Stimulated activated CD4-positive, alpha-beta T cell treated with anti-CD3 and anti-CD28 coated beads, Interleukin-15, amount 100 ng/mL, for 24 hours (primary cell): ENCODE data around the gene OXSR1.
"Not testable (repeated sequence)": the region's sequence is repeated elsewhere in the genome, so short reads cannot be mapped to it uniquely, and the experiment has no call there.

Experiments
- DNase-seq: peaks from one replicate; pipeline ENCODE4 v3.0.0-alpha.2; 2020

Gene OXSR1

DNA sequence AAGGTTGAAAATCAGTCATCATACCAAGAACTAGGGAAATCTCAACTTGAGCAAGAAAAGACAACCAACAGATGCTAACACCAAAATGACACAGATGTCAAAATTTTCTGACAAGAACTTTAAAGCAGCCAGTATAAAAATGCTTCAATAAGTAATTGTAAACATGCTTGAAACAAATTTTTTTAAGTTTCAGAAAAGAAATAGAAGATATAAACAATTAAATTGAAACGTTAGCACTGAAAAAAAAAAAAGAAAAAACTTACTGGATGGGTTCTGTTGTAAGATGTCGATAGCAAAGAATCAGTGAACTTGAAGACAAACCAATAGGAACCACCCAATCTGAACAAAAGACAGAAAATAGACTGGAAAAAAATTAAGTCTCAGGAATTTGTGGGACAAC, 18.8 kb upstream of the OXSR1 start:
- no peak for DNase-seq

DNA sequence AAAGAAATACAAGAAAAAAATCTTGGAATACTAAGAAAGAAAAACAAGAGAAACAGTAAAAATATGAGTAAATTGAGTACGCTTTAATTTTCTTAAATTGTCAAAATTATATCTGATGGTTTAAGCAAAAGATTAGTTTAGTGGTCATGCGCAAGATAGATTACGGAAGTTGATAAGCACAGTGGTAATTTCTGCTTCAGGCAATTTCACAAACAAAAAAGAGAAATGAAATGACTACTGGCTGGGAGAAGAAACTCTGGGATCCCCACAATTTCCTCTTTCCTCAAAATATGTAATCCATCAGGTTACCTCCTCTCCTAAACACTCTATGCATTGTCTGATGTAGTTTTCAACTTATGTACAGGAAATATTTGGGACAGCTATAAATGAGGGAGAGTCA, 17.9 kb upstream of the OXSR1 start:
- DNase-seq, result no peak

DNA sequence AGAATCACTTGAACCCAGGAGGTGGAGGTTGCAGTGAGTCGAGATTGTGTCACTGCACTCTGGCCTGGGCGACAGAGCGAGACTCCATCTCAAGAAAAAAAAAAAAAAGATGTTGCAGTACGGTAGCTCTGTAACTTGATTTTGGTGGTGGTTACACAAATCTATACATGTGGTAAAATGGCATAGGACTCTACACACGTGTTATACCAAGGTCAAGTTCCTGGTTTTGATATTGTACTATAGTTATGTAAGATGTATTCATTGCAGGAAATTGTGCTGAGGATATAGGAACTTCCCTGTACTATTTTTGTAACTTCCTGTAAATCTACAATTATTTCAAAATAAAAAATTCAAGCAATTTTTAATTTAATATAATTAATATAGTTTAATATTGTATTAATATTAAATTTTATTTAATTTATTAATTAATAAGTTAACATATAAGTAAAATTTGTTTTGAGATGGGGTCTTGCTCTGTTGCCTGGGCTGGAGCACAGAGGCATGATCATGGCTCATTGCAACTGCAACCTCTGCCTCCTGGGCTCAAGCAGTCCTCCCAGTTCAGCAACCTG, 16.9 kb upstream of the OXSR1 start:
- DNase-seq, result no peak

DNA sequence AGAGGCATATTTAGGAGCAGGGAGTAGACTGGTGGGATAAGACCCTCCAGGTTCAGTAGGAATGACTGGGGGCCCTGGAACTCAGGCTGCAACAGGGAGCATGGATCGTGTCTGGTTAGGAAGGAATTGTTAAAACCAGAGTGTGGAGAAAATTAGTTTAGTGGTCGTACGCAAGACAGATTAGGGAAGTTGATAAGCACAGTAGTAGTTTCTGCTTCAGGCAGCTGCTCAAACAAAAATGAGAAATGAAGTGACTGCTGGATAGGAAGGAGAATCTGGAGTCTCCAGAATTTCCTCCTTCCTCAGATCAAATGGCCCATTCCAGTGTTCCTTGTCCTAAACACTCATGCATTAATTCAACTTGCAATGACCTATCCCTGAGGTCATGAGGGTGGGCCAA, 15.6 kb upstream of the OXSR1 start:
- no peak for DNase-seq

DNA sequence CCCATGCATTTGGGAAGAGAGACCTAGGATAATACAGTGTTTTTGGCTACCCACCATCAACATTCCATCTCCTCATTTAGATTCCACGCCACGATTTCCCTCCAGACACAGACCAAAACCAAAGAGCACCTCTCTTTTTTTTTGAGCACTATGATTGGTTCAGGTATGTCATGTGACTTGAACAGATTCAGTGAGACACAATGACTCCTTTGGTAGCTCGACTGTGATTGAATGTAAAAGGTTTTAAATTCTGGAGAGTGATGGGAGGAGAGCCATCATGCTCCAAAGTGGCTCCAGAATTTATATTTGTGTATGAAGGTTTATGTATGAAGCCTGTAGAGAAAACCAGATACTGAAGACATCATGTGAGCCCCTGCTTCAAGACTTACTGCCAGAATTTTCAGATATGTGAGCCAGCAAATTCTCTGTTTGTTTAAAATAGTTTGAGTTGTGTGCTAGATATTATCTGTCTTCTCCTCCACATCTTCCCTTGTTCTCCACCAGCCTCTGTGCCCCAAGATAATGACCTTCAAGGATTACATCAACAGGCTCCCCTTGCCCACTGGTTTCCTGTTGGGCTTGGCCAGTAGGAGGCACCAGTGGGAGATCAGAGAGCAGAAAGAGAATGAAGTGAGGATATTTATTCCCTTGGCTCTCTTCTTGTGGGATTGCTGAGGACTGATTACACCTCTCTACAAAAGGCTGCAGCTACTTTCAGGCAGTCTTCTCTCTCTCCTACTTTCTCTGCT, 14.4 kb upstream of the OXSR1 start:
- DNase-seq, result no peak

DNA sequence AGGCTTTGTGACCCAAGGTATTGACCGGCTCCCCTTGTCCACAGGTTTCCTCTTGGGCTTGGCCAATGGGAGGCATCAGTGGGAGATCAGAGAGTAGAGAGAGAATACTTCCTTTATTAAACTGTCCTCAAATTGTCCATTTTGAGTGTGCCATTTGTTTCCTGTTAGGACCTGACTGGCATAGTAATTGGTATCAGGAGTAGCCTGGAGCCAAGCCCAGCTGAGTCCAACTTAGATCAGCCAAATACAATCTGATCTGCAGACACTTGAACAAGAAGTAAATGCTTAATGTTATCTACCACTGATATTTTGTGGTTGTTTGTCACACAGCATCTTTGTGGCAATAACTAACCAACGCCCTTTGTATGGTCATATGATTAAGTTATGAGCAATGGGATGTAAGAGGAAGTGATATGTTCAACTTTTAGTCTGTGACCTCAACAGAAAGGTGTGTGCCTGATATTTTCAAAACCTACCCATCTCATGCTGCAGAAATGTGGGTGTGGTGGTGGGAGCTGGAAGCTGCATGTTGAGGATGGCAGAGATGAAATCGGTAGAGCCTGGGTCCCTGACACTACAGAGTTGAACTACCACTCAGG, 13.6 kb upstream of the OXSR1 start:
- no peak for DNase-seq

DNA sequence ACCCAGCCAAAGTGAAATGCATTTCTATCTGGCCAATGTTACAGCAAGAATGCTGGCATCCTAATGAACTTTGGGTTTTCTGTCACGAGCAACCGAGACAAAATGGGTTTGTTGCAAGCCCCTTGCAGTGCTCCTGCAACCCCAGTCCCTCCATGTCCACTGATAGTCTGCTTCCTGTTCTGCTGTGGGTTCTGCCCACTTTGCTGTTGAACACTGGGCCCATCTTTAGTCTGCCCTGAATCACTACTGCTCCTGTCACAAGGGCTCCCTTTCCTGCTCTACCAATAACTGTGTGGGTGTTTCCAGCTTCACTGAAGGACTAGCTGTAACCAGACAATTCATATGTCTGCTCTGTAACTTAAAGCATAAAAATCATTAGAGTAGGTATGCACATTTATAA, 12.7 kb upstream of the OXSR1 start:
- DNase-seq, result no peak

DNA sequence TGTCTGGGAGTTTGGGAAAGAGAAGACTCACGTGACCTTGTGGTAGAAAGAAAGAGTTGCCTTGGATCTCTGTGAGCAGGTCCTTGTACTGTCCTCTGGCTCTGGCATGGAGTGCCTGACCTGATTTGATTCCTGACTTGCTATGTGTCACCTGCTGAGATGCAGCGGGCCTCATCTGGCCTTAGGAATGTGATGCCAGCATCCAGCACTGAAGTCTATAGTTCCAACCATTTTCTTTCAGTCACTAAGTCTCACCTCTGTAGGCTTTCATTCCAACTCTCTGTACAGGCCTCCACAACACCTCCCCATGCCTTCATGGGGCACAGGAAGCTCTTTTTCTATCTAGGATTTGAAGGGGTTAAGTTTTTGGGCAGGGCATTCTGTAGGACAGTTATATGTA, 12.1 kb upstream of the OXSR1 start:
- DNase-seq, result no peak

DNA sequence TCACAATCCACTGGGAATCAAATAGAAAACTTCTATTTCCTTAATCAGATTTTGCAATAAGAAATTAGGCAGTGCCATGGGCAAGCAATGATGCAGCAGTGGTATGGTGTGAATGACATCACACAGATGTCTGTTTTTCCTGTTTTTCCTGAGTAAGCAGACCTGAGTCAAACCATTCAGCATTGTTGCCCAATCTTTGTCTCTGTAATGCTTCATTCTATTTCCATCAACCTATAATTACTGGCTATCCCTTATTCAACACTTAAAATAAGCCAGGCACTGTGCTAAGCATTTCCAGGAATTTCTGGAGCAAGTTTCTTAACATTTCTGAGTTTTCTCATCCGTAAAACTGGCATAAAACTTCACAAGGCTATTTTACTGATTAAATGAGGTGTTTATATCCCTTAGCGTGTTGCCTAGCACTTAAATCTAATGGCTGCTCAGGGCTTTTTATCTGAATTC, 11.3 kb upstream of the OXSR1 start:
- DNase-seq, result no peak

DNA sequence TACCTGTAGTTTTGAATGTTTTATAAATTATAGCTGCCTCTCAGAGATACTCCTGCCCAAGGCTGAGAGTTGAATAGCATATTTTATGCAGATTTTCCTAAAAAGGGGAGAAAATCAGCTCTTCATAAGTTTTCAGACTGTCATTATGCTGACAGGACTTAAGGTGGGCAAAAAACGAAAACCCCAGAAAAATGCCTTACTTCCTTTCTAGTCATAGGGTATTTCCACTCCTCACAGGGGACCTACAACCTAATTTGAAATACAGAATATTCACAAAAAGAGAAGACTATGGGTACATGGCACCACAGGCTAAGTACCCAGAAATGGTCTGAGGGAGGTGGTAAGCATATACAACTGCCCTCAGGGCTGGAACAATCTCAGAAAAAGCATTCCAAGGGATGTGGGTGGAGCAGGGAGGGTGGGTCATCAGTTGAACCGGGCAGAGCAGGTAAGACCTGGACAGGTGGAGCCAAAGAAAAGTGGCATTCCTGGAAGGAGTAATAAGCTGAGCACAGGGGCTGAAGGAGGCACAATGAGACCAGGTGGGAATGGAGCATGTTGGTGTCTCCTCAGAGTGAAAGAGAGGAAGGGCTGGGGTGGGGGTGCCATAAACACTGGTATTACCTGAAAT, 10.6 kb upstream of the OXSR1 start:
- no peak for DNase-seq

DNA sequence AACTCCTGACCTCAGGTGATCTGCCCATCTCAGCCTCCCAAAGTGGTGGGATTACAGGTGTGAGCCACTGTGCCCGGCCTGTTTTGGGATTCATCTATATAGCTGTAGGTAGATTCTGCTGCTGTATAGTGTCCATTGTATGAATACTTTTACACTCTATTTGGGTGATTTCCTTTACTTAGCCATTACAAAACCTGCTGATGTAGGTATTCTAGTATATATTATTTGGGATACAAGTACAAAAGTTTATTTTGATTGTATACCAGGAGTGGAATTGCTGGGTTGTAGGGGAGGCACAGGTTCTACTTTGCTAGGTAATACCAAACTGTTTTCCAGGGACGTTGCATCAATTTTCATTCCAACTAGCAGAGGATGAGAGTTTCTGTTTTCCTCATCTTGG, 9.5 kb upstream of the OXSR1 start:
- no peak for DNase-seq

DNA sequence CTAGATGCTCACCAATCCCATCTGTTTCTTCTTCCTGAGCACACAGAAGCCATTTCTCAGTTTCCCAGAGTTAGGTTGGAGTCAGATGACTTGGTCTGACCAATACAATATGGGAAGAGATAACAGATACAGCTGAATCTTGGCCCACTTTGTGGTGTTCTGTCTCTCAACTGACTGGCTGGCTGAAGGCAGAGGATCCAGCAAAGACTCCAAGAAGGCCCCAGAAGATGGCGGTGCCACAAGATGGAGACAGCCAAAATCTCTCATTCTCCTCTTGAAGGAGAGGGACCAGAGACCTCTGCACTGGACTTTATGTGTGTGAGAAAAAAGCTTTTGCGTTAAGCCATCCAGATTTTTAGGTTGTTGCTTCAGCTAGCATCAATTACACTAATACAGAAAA, 8.2 kb upstream of the OXSR1 start:
- DNase-seq, result no peak

DNA sequence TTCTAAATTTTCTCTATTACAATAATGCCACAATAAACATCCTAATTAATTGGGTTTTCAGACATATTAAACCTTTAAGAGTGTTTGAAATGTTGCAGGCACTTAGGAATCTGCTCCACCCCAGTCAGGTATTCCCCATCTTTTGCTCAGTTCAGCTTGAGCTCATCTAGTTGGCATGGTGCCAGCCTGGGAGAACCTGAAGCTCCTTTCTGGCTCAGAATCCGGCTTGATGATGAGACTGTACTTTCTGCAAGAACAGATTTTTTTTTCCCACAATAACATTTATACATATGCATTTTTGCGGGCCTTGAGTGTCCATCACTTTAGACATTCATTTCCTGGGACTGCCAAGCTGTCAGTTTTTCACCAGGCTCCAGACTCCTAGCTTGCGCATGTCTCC, 7.7 kb upstream of the OXSR1 start:
- DNase-seq, result no peak

DNA sequence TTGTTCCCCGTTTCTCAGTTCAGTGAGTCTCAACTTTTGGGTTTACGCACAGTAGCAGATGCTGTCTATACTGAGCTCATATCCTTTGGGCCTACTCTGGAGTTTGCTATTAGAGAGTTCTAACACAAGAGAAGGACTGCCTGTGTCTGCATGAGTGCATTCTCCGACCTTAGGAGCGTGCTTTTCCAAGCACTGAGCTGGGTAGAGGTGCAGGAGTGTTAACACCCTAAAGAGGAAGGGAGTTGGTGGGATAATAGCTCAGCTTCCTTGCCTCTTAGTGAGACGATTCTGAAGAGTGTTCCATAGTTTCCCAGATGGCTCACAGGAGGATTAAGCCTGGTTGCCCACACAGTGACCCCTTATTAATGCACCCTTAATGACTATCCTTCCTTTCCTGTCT, 6.9 kb upstream of the OXSR1 start:
- no peak for DNase-seq

DNA sequence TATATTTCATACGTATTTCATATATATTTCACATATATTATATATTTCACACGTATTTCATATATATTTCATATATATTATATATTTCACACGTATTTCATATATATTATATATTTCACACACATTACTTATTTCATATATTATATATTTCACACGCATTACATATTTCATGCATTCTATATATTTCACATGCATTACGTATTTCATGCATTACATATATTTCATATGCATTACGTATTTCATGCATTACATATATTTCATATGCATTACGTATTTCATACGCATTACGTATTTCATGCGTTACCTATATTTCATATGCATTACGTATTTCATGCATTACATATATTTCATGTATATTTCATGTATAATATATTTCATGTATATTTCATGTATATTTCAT, 4.6 kb upstream of the OXSR1 start:
- DNase-seq, result not testable (repeated sequence)

DNA sequence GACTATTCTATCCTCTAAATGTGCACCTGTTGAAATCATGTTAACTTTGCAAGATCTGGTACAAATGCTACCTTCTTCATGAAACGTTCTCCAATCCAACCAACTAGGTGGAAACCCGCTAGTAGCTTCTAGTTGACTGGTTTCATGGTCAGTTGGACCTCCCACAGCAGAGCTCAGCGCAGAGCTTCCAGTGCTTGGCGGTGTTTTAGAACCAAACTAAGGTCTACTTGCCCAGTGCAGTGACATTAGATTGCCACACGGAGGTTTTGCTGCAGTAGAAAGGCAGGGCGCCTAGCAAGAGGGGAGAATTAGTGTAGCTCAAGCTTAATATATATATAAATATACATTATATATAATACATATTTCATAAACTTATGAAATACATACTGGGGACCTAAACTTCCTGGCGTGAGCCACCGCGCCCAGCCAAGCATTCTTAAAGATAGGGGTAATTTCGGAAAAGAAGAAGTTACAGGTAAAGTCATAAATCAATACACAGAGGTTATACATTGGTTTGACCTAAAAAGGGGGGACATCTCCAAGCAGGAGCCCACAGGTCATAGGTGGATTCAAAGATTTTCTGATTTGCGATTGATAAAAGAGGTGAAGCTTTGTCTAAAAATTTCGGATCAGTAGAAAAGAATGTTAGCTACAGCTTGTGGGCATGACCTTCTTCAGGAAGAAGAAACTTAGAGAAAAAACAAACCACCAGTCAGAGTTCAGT, 2.1 kb upstream of the OXSR1 start:
- peak; percentile 22 for DNase-seq

DNA sequence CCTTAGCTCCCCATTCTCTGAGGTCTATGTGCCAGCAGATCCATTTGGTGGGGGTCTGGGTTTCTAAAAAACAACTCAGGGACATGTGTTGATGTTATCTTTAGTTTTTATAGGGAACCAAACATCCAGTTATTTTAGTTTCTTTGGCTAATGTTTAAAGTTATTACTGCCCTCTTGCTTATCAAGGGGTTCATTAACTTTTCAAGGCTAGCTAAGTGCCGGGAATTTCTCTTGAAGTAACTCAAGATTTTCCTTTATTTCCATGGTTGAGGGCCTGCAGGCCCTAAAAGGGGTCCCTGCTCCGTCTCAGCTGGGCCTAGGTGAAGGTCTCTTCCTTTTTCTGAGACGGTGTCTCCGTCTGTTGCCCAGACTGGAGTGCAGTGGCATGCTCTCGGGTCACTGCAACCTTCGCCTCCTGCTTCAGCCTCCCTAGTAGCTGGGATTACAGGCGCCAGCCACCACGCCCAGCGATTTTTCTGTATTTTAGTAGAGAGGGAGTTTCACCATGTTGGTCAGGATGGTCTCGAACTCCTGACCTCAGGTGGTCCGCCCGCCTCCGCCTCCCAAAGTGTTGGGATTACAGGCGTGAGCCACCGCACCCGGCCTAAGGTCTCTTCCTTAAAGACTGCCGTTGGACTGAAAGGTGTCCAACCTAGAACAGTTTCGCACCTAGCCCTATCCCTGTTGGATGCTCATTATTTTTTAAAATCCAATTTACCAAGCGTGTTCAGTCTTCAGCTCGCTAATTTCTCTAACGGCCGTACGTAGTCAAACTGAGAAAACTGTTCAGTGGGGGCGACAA, 1.3 kb upstream of the OXSR1 start:
- DNase-seq, result no peak

DNA sequence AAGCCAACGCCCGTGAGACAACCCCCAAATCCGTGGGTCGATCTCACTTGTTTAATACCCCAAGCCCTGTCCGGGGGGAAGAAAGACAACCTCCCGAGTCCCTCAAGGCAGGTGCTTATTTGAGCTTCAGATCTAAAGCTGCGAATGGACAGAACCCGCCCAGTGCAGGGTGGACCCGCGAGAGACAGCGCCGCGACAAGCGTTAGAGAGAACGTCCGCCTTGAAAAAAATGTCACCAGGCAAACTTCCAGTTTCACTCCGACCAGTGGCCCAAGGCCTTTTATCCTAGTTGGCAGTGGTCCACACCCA, 740 bp upstream of the OXSR1 start:
- no peak for DNase-seq

DNA sequence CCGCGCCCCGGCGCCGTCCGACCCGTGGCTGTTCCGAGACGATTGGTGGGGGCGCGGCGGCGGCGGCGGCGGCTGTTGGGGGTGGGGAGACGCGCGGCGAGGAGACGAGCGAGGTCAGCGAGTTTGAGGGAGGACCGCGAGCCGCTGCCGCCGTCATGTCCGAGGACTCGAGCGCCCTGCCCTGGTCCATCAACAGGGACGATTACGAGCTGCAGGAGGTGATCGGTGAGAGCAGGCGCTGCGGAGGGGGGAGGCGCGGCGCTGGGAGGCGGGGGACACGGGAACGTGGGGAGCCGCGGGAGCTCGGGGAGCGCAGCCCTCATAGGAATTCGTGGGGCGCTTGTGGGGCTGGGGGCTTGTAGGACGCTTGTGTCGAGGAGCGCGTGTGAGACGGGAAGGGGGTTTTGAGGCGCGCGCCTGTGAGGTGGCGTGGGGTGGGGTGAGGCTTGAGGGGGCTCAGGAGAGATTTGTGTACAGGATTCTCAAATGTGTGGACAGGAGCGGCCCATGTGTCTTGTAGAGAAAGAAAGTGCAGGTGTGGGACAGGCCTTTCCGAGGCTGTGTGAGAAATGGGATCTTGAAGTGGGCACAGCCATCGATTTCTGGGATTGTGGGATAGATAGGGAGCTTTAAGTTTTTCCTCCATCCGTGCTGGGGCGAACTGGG, 518 bp downstream of the OXSR1 start:
- DNase-seq, result no peak

DNA sequence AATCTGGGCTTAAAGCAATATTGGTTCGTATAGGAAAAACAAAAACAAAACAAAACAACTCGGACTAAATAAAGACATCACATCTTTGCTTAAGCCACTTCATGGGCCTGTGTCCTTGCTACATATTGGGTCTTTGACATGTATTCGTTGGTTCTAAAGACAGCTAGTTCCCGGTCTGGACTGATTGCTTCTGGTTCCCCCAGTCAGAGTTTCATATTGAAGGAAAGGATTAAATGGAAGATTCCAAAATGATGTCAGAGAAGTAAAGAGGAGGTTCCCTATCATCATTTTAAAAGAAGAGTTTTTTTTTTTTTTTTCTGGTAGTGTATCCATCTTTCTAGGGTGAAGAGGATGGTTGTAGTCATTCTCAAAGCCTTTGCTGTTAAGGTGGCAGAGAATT, 2.3 kb downstream of the OXSR1 start:
- no peak for DNase-seq

DNA sequence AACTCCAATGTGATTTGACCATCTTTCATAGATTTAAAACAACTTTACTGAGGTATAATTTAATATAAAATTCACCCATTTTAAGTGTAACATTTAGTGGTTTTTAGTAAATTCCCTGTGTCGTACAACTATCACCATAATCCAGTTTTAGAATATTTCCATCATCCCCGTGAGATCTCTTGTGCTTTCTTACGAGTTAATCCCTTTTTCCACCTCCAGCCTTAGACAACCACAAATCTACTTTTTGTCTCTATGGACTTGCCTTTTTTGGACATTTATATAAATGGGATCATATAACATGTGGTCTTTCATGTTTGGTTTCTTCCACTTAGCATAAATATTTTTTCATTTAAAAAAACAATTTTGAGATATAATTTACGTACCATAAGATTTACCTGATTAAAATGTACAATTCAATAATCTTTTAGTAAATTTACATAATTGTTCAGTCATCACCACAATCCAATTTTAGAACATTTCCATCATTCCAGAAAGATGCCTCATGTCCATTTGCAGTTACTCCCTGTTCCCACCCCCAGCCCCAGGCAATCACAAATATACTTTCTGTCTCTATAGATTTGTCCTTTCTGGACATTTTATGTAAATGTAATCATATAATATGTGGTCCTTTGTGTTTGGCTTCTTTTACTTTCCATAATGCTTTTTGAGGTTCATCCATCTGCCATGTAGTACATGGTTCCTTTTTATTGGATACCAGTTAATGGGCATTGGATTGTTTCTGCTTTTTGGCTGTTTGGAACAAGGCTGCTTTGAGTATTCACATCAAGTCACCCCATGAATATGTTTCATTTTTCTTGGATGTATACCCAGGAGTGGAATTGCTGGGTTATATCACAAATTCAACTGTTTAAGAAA, 3.1 kb downstream of the OXSR1 start:
- DNase-seq, result no peak
